B cell (primary cell): ENCODE measurements around the gene GPC5. TPM values are rescaled to one million over a fixed set of nuclear protein-coding genes. Genes with fewer than 3 reads are reported as not detected.

Source experiments
- ATAC-seq: fragments of 200-7000 bp; cut with Tn5 transposase; one replicate; pipeline ENCODE4 v1.10.0; 2021; ENCODE audit warnings: low read depth, mild to moderate bottlenecking, moderate number of reproducible peaks, moderate library complexity
- CTCF ChIA-PET: fragments of 350-600 bp; sonication (Branson Sonifier 250); formaldehyde crosslinking; loops from one replicate; lab custom pipeline; 2021; ENCODE audit warnings: antibody characterized with exemption, inconsistent platforms; lab: Charles Lee
- POLR2A ChIA-PET: fragments of 350-600 bp; sonication (Branson Sonifier 250); formaldehyde crosslinking; loops from one replicate; lab custom pipeline; 2021; ENCODE audit warnings: antibody characterized with exemption; lab: Charles Lee
- DNase-seq: peaks from one replicate; pipeline ENCODE4 v3.0.0; 2013
- H2AFZ ChIP-seq: 2 replicates; pipeline ENCODE4 v1.6.1; 2012; ENCODE audit warnings: mild to moderate bottlenecking, low read depth, low read length; ENCODE audit not compliant: insufficient read depth, poor library complexity, severe bottlenecking
- H3K27ac ChIP-seq, 2 donors: 1 replicate in 1 of 2; 2 replicates in 1 of 2; pipeline ENCODE4 v1.5.1; 2012 to 2013; ENCODE audit warnings: low read length in 2 of 2, mild to moderate bottlenecking in 2 of 2, moderate library complexity in 1 of 2
- H3K27me3 ChIP-seq, 4 experiments: fragments of 200-600 bp in 1 of 4; sonication (generic) in 1 of 4; replicated peaks in 1 of 4; 1 replicate in 2 of 4; 2 replicates in 2 of 4; pipeline versions ENCODE4 v1.6.1 to v1.7.0; 2013 to 2016; ENCODE audit warnings: low read length in 3 of 4, mild to moderate bottlenecking in 2 of 4, mixed read lengths in 1 of 4, moderate library complexity in 1 of 4; ENCODE audit not compliant: insufficient read depth in 4 of 4, control insufficient read depth in 3 of 4; ENCODE audit errors: control extremely low read depth in 1 of 4
- H3K36me3 ChIP-seq, 2 experiments: replicated peaks in 1 of 2; 1 replicate in 1 of 2; 2 replicates in 1 of 2; pipeline versions ENCODE4 v1.6.1 to v1.7.1; 2013; ENCODE audit warnings: low read length in 1 of 2; ENCODE audit not compliant: insufficient read depth in 2 of 2, control insufficient read depth in 1 of 2; ENCODE audit errors: control extremely low read depth in 1 of 2, extremely low read depth in 1 of 2
- H3K4me1 ChIP-seq, 2 donors: fragments of 200-600 bp in 1 of 2; sonication (generic) in 1 of 2; 1 replicate in 1 of 2; 2 replicates in 1 of 2; pipeline versions ENCODE4 v1.5.1 to v1.6.1; 2013 to 2017; ENCODE audit warnings: low read length in 2 of 2; ENCODE audit not compliant: control insufficient read depth in 2 of 2, insufficient read depth in 2 of 2
- H3K4me2 ChIP-seq: replicated peaks from 2 replicates; pipeline ENCODE3; 2012; ENCODE audit warnings: mild to moderate bottlenecking, low read depth, low read length; ENCODE audit not compliant: poor library complexity, severe bottlenecking
- H3K4me3 ChIP-seq, 5 experiments: fragments of 200-600 bp in 1 of 5; sonication (generic) in 1 of 5; 1 replicate in 3 of 5; 2 replicates in 2 of 5; pipeline versions ENCODE4 v1.5.1 to v1.7.0; 2011 to 2016; ENCODE audit warnings: low read length in 4 of 5, mild to moderate bottlenecking in 4 of 5, low read depth in 2 of 5, control low read depth in 1 of 5, moderate library complexity in 1 of 5; ENCODE audit not compliant: insufficient read depth in 1 of 5; ENCODE audit errors: control extremely low read depth in 1 of 5, extremely low read depth in 1 of 5
- H3K79me2 ChIP-seq: fragments of 200-600 bp; sonication (generic); one replicate; pipeline ENCODE4 v1.6.0; 2016; ENCODE audit warnings: low read length; ENCODE audit not compliant: control insufficient read depth, insufficient read depth
- H3K9ac ChIP-seq: fragments of 200-600 bp; sonication (generic); 2 replicates; pipeline ENCODE4 v1.6.1; 2017; ENCODE audit warnings: mild to moderate bottlenecking, low read length, moderate library complexity
- H3K9me3 ChIP-seq, 3 donors: one replicate each; pipeline versions ENCODE4 v1.6.1 to v1.7.1; 2013; ENCODE audit warnings: low read length in 2 of 3; ENCODE audit not compliant: control insufficient read depth in 2 of 3, insufficient read depth in 1 of 3; ENCODE audit errors: control extremely low read depth in 1 of 3
- H4K20me1 ChIP-seq: 2 replicates; pipeline ENCODE4 v1.6.0; 2012; ENCODE audit warnings: mild to moderate bottlenecking, low read length; ENCODE audit not compliant: insufficient read depth, control insufficient read depth, poor library complexity, severe bottlenecking
- H3K27ac Mint-ChIP-seq: one replicate; pipeline ENCODE4 v1.8.0; 2021; ENCODE audit warnings: mixed read lengths
- H3K27me3 Mint-ChIP-seq: one replicate; pipeline ENCODE4 v1.8.0; 2021; ENCODE audit warnings: mixed read lengths
- H3K4me1 Mint-ChIP-seq: one replicate; pipeline ENCODE4 v1.8.0; 2021; ENCODE audit warnings: mixed read lengths
- H3K4me3 Mint-ChIP-seq: one replicate; pipeline ENCODE4 v1.8.0; 2021; ENCODE audit warnings: mixed read lengths
- H3K9me3 Mint-ChIP-seq: one replicate; pipeline ENCODE4 v1.8.0; 2022; ENCODE audit warnings: mixed read lengths; ENCODE audit not compliant: insufficient read depth
- EZH2 ChIP-seq: IDR thresholded peaks from 2 replicates; pipeline ENCODE4 v1.6.1; 2012; ENCODE audit warnings: borderline replicate concordance, low read depth, mild to moderate bottlenecking, moderate library complexity, low read length; ENCODE audit not compliant: insufficient read depth, poor library complexity, severe bottlenecking
- WGBS: methylation state at CpG from one replicate; pipeline ENCODE4 v1.1.5; 2013; ENCODE audit warnings: missing lambda C conversion rate; ENCODE audit not compliant: insufficient coverage; 5-methylcytosine and 5-hydroxymethylcytosine counted together
- intact Hi-C: fragments of 100-400 bp; cut with micrococcal nuclease; formaldehyde crosslinking; loops from one replicate; pipeline ENCODE4 v1.10.0; 2022
- polyA plus RNA-seq: library from polyadenylated mRNA; depleted of rRNA; stranded (reverse); fragments of >200 nt; gene quantifications from 2 replicates; pipeline ENCODE4 v1.2.3, GENCODE V29; 2012
- total RNA-seq, 2 donors: library from RNA; stranded (reverse); fragments of 120-200 nt in 1 of 2; gene quantifications; 1 replicate in 1 of 2; 2 replicates in 1 of 2; pipeline versions ENCODE4 v1.2.3 to v1.2.4, GENCODE V29; 2013 to 2022
- TF ChIP-seq, protein P1 (sequence below): fragments of 200-600 bp; IDR thresholded peaks from one replicate; pipeline ENCODE4 v1.8.0; 2022; ENCODE audit warnings: antibody characterized with exemption, mild to moderate bottlenecking

GPC5 gene
- total and polyA plus RNA-seq, 2 donors (not counting 1 experiment from before 2014, with no cell fraction given): 0.15 to 0.30 TPM

DNA sequence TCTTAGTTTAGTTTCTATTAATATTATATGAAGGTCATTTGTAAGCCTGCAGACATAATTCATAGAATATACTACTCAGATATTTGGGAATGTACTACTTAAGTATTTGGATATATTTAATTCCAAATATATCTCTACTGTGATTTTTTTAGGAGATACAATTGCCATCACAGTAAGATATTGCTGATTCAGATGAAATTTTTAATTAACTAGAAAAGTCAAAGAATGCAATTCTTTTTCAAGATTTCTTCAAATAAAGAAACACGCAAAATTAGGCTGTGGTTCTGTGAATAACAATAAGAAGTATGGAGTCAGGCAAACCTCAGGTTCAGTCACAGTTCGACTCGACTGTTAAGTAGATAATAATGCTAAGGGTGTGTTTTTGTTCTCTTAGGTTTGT is 1277.8 kb downstream of the GPC5 start:
- no peaks in the 10 kb centered on the region for H4K20me1 ChIP-seq
- no peak overlapping the region for H3K9ac ChIP-seq
- WGBS: no CpG with 5 or more reads among the region's 3 CpGs
- POLR2A ChIA-PET: no interaction called here
- no peak overlapping the region for H3K4me3 ChIP-seq
- no peak overlapping the region for H3K27ac Mint-ChIP-seq
- no peaks in the 10 kb centered on the region for H3K9me3 ChIP-seq
- no peaks in the 10 kb centered on the region for H3K27me3 ChIP-seq
- H3K27ac ChIP-seq: no peak overlapping the region
- no peaks in the 10 kb centered on the region for H3K36me3 ChIP-seq
- CTCF ChIA-PET: no interaction called here
- H3K4me1 Mint-ChIP-seq: no peaks in the 10 kb centered on the region
- H3K4me2 ChIP-seq: no peak overlapping the region
- no peaks in the 10 kb centered on the region for H3K27me3 Mint-ChIP-seq
- H3K9me3 Mint-ChIP-seq: no peaks in the 10 kb centered on the region
- H3K4me1 ChIP-seq: no peaks in the 10 kb centered on the region
- no peak for TF ChIP-seq EZH2
- TF ChIP-seq, protein P1, sequence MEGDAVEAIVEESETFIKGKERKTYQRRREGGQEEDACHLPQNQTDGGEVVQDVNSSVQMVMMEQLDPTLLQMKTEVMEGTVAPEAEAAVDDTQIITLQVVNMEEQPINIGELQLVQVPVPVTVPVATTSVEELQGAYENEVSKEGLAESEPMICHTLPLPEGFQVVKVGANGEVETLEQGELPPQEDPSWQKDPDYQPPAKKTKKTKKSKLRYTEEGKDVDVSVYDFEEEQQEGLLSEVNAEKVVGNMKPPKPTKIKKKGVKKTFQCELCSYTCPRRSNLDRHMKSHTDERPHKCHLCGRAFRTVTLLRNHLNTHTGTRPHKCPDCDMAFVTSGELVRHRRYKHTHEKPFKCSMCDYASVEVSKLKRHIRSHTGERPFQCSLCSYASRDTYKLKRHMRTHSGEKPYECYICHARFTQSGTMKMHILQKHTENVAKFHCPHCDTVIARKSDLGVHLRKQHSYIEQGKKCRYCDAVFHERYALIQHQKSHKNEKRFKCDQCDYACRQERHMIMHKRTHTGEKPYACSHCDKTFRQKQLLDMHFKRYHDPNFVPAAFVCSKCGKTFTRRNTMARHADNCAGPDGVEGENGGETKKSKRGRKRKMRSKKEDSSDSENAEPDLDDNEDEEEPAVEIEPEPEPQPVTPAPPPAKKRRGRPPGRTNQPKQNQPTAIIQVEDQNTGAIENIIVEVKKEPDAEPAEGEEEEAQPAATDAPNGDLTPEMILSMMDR: no peak
- no peak for DNase-seq
- no peak overlapping the region for H3K4me3 Mint-ChIP-seq
- H2AFZ ChIP-seq: no peak overlapping the region
- no peaks in the 10 kb centered on the region for H3K79me2 ChIP-seq
- no peak for ATAC-seq
- intact Hi-C loops: no loop called here

DNA sequence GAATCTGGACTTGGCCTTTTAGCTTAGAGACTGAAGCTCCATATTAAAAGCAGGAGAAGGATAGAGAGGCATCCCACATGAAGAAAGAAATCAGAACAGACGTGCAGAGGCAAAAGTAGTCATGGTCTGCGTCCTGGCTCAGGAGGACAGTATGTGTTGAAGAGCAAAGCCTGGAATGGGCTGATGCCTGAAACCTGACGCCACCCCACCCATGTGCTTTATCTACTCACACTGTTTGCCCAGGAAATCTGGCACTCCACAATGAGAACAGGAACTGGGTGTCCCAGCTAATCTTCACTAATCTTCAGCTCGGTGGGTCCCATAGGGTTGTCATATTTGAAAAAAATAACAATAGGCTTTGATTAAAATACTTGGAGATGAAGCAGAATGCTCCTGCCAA is 1279.2 kb downstream of the GPC5 start:
- Histone ChIP-seq H3K27ac (no peak overlapping the region), H3K4me2 (no peak overlapping the region), H3K9ac (no peak overlapping the region), H4K20me1 (no peaks in the 10 kb centered on the region), H3K4me1 (no peaks in the 10 kb centered on the region), H3K9me3 (no peaks in the 10 kb centered on the region), H2AFZ (no peak overlapping the region), H3K36me3 (no peaks in the 10 kb centered on the region), H3K4me3 (no peak overlapping the region), H3K27me3 (no peaks in the 10 kb centered on the region), H3K79me2 (no peaks in the 10 kb centered on the region)
- Mint-ChIP-seq H3K27ac (no peak overlapping the region), H3K27me3 (no peaks in the 10 kb centered on the region), H3K9me3 (no peaks in the 10 kb centered on the region), H3K4me1 (no peaks in the 10 kb centered on the region), H3K4me3 (no peak overlapping the region)
- intact Hi-C loops: no loop called here
- TF ChIP-seq EZH2: no peak
- TF ChIP-seq, protein P1: no peak
- DNase-seq: no peak
- no peak for ATAC-seq
- ChIA-PET POLR2A (no interaction called here), CTCF (no interaction called here)
- no CpG with 5 or more reads among the region's 4 CpGs for WGBS
